Hematopoietic multipotent progenitor cell treated with erythropoietin and hydrocortisone succinate and interleukin-3 and kit ligand, for 15 days (in vitro differentiated cells): ENCODE results near the gene TBC1D22A.

ENCODE experiments used
- DNase-seq: peaks from one replicate; pipeline ENCODE4 v3.0.0-alpha.2; 2015; ENCODE audit warnings: low spot score

Gene TBC1D22A

GRCh38 chr22:47190957-47191670 is 428.7 kb downstream of the TBC1D22A start:
- DNase-seq: no peak

- no peak for DNase-seq
Observed at GRCh38 chr22:47191671-47192650, 429.5 kb downstream of the TBC1D22A start.

GRCh38 chr22:47192651-47193437 is 430.4 kb downstream of the TBC1D22A start:
- DNase-seq: peak; percentile 12

DNA sequence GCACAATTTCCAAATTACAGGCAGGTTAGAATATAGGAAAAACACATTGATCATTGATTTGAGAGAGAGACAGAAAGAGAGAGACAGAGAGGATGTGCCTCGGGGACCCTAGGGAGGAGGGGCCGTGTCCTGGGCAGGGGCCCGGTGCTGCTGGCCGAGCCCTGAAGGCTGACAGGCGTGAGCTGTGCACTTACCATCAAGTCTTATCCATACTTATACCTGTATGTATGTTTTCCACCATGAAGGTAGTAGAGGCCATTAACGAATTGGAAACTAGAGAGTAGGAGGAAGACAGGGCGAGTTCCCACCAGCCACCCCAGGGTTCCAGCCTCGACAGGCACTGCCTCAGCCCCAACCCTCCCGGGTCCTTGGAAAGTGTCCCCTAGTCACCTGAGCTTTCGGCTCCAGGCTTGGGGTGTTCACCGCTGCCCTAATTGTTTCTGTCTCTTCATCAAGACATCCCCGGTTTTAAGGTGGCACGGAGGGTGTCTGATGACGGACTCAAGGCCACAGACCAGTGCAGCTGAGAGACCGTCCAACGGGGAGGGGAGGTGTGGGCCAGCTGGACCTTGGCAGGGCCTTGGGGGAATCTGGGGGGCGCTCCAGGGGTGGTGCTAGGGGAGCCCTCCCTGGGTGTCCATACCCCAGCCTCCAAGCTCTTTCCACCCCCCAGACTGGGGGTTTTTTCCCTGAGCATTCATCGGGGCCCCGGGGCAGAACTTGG is 431.3 kb downstream of the TBC1D22A start:
- DNase-seq: no peak

- no peak for DNase-seq
Observed at GRCh38 chr22:47194476-47195155, 432.2 kb downstream of the TBC1D22A start.

GRCh38 chr22:47195156-47195483 is 432.7 kb downstream of the TBC1D22A start:
- DNase-seq: no peak

DNA sequence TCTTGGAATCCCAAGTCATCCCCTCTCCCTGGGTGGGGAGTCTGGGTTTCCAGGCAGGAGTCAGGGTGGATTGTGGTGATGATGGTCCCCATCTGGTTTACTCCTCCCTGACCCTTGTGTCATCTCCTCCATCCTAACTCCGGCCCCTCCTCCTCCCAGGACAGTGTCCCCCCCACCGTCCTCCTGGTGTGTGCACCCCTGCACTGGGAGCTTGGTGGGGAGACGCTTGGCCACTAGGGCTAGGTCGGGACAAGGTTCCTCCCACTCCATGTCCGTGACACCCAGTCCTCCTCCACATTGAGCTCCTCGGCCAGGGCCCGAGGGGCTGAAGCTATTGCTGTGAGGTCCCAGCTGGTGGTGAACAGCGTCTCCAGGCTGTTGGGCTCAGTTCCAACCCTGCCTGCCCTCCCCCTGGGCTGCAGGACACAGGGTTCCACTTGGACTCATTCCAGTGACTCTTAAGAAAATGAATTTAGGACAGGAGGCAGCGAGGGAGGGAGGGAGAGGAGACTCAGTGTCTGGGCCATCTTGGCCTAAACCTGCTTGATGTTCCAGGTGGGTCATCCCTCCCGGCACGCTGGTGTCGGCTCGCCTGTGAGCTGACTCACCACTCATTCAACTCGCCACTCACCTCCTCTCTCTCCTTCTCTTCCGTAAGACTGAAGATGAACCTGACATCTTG is 433.2 kb downstream of the TBC1D22A start:
- no peak for DNase-seq

DNA sequence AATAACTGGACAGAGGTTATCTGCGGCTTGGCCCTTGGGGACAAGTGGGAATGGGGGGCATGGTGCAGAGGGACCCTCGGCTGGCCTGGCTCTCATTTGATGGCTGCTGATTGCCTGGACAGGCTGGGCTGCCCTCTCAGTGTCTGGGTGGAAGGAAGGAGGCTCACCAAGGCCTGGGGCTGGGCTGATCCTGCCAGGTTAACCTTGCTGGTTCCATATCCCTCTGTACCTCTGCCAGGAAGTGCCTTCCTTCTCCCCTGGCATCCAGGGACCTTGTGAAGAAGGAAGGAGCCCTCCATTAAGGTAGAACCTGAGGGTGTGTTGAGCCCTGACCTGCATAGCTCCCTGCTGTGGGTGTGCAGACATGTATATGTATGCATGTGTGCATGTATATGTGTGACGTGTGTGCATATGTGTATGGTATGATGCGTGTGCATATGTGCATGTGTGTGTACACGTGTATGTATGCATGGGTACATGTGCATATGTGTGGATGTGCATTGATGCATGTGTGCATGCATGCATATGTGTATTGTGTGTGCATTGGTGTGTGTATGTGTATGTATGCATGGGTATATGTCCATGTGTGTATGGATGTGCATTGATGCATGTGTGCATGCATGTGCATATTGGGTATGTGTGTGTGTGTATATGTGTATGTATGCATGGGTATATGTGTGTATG is 433.9 kb downstream of the TBC1D22A start:
- no peak for DNase-seq

DNA sequence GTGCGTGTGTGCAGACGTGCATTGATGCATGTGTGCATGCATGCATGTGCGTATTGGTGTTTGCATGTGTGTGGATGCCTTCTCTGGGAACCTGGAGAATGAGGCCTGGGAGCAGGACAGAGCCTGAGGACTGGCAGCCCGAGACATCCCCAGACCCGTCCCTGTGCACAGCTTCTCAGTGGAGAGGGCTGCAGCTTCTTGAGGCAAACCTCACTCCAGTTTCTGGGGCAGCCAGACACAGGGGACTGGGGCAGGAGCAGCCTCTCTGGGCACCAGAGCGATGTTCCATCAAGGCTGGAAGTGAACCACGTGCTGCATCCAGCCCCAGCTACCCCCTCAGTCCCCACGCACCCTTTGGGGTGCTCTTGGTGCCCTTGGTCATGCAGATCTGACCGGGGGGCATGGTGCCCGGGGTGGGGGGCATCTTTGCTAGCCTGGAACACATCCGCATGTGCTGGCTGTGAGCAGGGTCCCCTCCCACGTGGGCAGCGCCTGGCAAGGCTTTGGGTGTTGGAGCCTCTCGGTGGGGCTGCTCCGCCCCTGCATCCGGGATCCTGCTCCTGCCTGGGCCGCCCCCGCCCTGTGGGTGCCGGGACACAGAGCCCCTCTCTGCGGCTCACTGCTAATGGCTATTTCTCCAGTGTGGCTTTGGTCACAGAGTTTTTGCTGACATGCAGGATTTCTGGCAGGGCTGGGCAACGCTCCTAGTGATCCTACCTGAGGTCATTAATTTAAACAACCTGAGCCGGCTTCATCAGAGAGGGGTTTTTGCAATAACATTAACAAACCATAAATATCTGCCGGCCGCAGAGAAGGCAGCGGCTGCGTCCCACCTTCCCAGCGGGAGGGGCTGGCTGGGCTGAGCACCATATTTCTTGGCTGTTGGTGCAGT is 434.7 kb downstream of the TBC1D22A start:
- no peak for DNase-seq

DNA sequence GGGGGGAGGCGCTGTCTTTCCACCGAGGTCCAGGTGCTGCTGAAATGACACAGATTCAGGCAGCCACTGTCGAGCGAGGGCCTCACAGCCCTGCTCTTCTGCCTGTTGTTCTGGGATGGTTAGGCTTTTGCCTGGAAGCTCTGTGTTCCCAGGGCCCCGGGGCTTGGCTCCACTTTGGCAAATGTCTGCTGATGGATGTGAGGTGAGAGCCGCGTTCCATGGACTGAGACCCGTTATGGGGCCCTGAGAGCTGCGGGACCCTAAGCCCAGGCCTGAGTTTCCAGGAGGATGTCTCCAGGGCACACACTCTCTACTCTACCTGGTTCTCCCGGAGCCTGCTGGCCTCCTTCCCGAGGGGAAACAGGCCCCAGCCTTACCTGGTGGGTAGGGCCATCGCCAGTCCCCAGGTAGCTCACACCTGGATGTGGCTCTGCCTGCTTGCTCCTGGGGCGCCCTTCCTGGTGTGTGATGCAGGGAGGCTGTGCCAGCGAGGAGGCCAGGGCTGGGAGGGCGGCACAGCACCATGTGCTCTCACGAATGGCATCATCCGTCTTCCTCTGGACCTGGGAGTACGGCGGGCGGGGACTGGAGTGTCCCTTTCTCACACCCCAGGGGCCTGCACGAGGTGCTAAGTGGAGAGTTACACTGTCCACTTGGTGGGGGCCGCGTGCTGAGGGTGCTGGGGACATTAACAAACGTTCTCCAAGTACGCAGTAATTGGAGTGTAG is 435.5 kb downstream of the TBC1D22A start:
- no peak for DNase-seq

- no peak for DNase-seq
Observed at GRCh38 chr22:47198801-47199251, 436.4 kb downstream of the TBC1D22A start.

- no peak for DNase-seq
Observed at GRCh38 chr22:47199261-47199978, 437.0 kb downstream of the TBC1D22A start.

DNA sequence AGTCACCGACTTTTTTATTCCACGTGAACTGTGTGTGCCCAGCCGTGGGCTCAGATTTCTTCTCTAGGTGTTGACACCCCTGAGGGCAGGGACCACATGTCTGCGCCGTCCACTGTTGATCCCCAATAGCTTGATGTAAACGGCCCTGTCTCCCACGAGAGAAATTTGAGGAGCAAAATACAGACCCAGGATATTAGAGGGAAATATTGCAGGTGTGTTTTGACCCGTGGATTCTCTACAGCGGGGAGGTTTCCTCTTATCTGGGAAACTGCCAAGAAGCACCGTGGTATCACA is 437.5 kb downstream of the TBC1D22A start:
- DNase-seq: no peak

GRCh38 chr22:47200273-47201051 is 438.0 kb downstream of the TBC1D22A start:
- no peak for DNase-seq

DNA sequence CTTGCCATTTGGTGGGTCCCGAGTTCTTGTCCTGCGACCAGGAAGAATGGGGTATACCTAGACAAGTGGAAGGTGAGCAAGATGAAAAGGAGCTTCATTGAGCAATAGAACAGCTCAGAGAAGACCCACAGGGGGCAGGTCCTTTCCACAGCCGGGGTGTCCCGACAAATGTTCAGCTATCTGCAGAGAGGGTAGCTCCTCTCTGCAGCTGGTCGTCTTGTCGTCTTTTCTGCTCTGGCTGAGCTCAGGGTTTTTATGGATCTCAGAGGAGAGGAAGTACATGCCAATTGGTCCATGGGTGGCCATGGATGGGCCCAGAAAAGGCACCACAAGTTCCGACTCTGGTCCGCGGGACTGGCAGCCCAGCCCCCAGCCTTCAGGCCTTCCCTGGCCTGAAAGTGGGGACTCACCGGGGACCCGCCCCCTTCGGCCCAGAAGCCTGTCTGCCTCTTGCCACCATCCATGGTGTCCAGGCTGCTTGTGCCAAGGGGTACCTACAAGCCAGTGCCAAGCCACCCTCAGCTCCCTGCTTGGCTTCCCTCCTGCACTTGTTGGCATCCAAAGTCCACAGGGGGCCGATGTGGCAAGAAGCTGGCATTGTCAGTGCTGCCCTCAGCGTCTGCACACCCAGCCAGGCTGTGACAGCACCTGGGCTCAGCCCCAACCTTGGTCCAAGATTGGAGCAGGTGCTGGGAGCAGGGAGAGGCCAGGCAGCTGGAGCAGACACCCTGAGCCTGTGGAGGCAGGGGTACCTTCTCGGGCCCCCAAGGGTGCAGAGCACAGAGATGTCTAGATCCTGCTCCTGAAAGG is 438.9 kb downstream of the TBC1D22A start:
- no peak for DNase-seq
